ENCODE results near the gene DPYSL5. TPM values are rescaled to one million over a fixed set of nuclear protein-coding genes. Genes with fewer than 3 reads are reported as not detected.

The DPYSL5 gene
- total RNA-seq, 1 experiment from 2014 or later: not detected

DNA sequence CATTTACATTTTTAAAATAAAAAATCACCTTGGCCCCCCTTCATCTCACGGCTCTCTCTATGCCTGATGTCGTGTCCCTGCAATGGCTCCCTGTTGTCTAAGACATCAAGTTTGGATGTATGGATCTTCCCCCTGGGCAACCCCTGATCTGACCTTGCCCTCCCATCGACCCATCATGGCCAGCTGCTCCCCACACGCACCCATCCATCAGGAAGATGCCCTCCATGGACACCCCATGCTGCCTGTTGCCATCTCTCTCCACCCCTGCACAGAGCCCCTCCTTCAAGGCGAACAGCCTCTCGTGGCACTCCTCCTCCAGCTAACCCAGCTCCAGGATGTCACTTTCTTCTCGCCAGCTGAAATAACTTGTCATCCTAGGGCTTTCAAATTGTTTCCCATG, 59.5 kb downstream of the DPYSL5 start:
- Mint-ChIP-seq H3K9me3 (ENCODE audit: low read depth, unreplicated experiment) (no peaks in the 10 kb centered on the region), H3K4me3 (ENCODE audit: low read depth, unreplicated experiment) (no peak overlapping the region), H3K27ac (ENCODE audit: unreplicated experiment) (no peak overlapping the region), H3K36me3 (ENCODE audit: insufficient read depth, unreplicated experiment) (no peaks in the 10 kb centered on the region), H3K4me1 (ENCODE audit: low read depth, unreplicated experiment) (no peaks in the 10 kb centered on the region), H3K27me3 (ENCODE audit: unreplicated experiment) (peaks cover 90% of the 10 kb centered on the region)
- CTCF ChIA-PET: no interaction called here
- TF ChIP-seq, protein P1, sequence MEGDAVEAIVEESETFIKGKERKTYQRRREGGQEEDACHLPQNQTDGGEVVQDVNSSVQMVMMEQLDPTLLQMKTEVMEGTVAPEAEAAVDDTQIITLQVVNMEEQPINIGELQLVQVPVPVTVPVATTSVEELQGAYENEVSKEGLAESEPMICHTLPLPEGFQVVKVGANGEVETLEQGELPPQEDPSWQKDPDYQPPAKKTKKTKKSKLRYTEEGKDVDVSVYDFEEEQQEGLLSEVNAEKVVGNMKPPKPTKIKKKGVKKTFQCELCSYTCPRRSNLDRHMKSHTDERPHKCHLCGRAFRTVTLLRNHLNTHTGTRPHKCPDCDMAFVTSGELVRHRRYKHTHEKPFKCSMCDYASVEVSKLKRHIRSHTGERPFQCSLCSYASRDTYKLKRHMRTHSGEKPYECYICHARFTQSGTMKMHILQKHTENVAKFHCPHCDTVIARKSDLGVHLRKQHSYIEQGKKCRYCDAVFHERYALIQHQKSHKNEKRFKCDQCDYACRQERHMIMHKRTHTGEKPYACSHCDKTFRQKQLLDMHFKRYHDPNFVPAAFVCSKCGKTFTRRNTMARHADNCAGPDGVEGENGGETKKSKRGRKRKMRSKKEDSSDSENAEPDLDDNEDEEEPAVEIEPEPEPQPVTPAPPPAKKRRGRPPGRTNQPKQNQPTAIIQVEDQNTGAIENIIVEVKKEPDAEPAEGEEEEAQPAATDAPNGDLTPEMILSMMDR (IDR thresholded peaks at IDR 0.05; ENCODE audit: unreplicated experiment): no peak
- no peak for DNase-seq
- no TSS peak for BruUV-seq (replicated peaks)
- intact Hi-C loops (cut with micrococcal nuclease; ENCODE audit: unreplicated experiment): no loop called here

DNA sequence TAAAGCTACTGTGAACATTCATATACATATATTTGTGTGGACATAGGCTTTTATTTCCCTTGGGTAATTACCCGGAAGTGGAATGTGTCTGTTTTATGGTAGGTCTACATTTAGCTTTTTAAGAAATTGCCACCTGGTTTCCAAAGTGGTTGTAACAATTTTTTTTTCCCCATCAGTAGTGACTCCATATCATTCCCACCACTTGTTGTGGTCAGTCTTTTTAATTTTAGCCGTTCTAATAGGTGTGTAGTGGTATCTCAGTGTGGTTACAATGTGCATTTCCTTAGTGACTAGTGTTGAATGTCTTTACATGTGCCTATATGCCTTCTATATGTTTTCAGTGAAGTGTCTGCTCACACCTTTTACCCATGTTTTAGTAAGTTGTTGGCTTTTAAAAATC, 62.2 kb downstream of the DPYSL5 start:
- H3K9me3 Mint-ChIP-seq (ENCODE audit: low read depth, unreplicated experiment): no peaks in the 10 kb centered on the region
- no peaks in the 10 kb centered on the region for H3K36me3 Mint-ChIP-seq (ENCODE audit: insufficient read depth, unreplicated experiment)
- no peak overlapping the region for H3K4me3 Mint-ChIP-seq (ENCODE audit: low read depth, unreplicated experiment)
- BruUV-seq (replicated peaks): no TSS peak
- intact Hi-C loops (cut with micrococcal nuclease; ENCODE audit: unreplicated experiment): no loop called here
- DNase-seq: no peak
- no peaks in the 10 kb centered on the region for H3K4me1 Mint-ChIP-seq (ENCODE audit: low read depth, unreplicated experiment)
- TF ChIP-seq, protein P1 (IDR thresholded peaks at IDR 0.05; ENCODE audit: unreplicated experiment): no peak
- H3K27ac Mint-ChIP-seq (ENCODE audit: unreplicated experiment): no peak overlapping the region
- H3K27me3 Mint-ChIP-seq (ENCODE audit: unreplicated experiment): peaks cover 77% of the 10 kb centered on the region
- CTCF ChIA-PET: no interaction called here

DNA sequence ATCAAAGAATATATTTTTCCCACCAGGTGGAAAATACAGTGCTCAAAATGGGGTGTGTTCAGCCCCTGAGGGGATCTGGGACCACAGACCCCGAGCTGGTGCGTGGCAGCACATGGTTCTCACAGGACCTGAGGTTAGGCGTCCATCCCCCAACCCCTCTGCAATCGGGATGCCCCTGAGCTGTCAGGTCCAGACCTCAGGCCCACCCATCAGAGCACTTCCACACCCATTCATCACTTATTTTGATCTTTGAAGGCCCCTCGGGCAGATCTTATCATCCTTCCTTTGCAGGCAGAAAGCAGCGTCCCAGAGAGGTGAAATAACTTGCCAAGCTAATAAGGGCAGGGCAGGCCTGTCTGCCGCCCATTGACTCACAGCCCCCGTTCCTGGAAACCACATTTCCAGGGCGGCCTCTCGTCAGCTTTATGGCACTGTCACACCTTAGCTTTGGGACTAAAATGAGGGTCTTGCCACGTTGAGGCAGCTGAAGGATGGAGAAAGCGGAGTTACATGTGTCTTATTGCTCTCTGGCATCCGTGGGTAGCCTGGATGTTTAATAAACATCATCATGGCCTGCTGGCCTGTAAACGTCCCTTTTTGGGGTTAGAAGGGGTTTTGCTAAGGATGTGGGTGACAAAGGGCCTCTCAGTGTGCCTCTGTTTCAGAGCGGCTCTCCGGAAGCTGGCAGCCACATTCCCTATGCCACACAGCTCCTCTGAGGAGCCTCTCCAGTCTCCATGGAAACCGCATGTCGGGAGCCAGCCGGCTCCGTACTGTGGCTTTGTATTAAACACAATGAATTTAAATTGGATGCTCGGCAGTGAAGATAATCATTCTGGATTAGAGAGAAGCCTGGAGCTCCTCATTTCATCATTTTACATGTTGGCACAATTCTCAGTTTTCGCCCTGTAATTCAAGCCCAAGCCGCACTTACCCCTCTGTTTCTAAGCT, 64.3 kb downstream of the DPYSL5 start:
- no peak for DNase-seq
- TF ChIP-seq, protein P1 (IDR thresholded peaks at IDR 0.05; ENCODE audit: unreplicated experiment): no peak
- Mint-ChIP-seq H3K27me3 (ENCODE audit: unreplicated experiment) (peaks cover 58% of the 10 kb centered on the region), H3K4me1 (ENCODE audit: low read depth, unreplicated experiment) (no peaks in the 10 kb centered on the region), H3K4me3 (ENCODE audit: low read depth, unreplicated experiment) (no peak overlapping the region), H3K27ac (ENCODE audit: unreplicated experiment) (no peak overlapping the region), H3K36me3 (ENCODE audit: insufficient read depth, unreplicated experiment) (no peaks in the 10 kb centered on the region), H3K9me3 (ENCODE audit: low read depth, unreplicated experiment) (no peaks in the 10 kb centered on the region)
- no TSS peak for BruUV-seq (replicated peaks)
- intact Hi-C loops (cut with micrococcal nuclease; ENCODE audit: unreplicated experiment): no loop called here
- CTCF ChIA-PET: interaction anchor here (1.2 kb wide), 1 partner anchor 10 kb away, joined by 4 read pairs; no protein-coding TSS in a partner anchor

DNA sequence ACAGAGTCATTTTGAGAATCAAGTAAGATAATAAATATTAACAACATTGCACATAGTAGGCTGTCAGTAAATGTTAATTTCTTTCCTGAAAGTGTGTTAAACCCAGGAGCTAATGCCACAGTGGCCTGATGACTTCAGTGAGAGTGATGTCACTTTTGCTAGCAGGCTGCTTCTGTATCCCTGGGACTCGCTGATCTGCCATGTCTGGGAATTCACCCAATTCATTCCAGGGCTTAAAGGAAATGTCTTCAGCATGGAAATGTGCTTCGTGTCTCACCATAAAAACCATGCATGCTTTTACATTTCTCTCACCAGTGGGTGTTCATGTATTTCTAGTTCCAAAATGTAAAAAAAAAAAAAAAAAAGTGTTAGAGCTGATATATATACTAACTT, 65.7 kb downstream of the DPYSL5 start:
- peaks cover 49% of the 10 kb centered on the region for H3K27me3 Mint-ChIP-seq (ENCODE audit: unreplicated experiment)
- no peak for DNase-seq
- no peaks in the 10 kb centered on the region for H3K4me1 Mint-ChIP-seq (ENCODE audit: low read depth, unreplicated experiment)
- no TSS peak for BruUV-seq (replicated peaks)
- CTCF ChIA-PET: interaction anchor here (0.7 kb wide), 1 partner anchor 27 kb away, joined by 3 read pairs; no protein-coding TSS in a partner anchor
- intact Hi-C loops (cut with micrococcal nuclease; ENCODE audit: unreplicated experiment): no loop called here
- H3K27ac Mint-ChIP-seq (ENCODE audit: unreplicated experiment): no peak overlapping the region
- no peak overlapping the region for H3K4me3 Mint-ChIP-seq (ENCODE audit: low read depth, unreplicated experiment)
- H3K36me3 Mint-ChIP-seq (ENCODE audit: insufficient read depth, unreplicated experiment): no peaks in the 10 kb centered on the region
- no peaks in the 10 kb centered on the region for H3K9me3 Mint-ChIP-seq (ENCODE audit: low read depth, unreplicated experiment)
- TF ChIP-seq, protein P1 (IDR thresholded peaks at IDR 0.05; ENCODE audit: unreplicated experiment): no peak

Measured in Calu3 (cell line).